ENCODE data around the gene KPNA4. TPM values are rescaled to one million over a fixed set of nuclear protein-coding genes. Genes with fewer than 3 reads are reported as not detected.

KPNA4 gene
- total RNA-seq, 6 donors from 2014 or later: 12.6 to 51.7 (median 33.0) TPM

DNA sequence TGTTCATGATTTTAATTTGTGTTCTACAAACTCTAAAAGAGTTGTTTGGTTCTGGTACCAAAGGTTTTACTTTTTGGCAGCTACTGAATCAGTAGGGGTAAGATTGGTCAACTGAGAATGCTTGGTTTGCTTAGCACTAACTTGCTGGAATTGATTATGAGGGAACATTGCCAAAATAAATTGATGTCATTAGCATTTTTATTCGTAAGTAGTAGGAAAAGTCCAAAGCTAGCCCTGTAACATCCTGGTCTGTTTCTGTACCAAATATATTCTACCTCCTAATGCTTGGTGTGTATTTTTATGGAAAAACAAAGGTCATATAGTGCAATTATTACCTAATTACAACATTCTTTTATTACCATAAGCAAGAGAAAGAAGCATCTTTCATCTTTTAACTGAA is 35.9 kb upstream of the KPNA4 start:
- no peak for ATAC-seq (ENCODE audit: low FRiP score in 2 of 2)
- H3K4me1 ChIP-seq: no peaks in the 10 kb centered on the region
- H3K27me3 ChIP-seq: no peaks in the 10 kb centered on the region
- no peak overlapping the region for H3K4me3 ChIP-seq
- no peaks in the 10 kb centered on the region for H3K36me3 ChIP-seq
- no peak overlapping the region for H3K27ac ChIP-seq
- peaks cover 0 to 4% (median 0%) of the 10 kb centered on the region in 4 donors for H3K9me3 ChIP-seq
- WGBS, 2 donors: 51 to 60% methylated on average over 1 of the region's 1 CpG
- DNase-seq: no peak
- TF ChIP-seq, protein P1, sequence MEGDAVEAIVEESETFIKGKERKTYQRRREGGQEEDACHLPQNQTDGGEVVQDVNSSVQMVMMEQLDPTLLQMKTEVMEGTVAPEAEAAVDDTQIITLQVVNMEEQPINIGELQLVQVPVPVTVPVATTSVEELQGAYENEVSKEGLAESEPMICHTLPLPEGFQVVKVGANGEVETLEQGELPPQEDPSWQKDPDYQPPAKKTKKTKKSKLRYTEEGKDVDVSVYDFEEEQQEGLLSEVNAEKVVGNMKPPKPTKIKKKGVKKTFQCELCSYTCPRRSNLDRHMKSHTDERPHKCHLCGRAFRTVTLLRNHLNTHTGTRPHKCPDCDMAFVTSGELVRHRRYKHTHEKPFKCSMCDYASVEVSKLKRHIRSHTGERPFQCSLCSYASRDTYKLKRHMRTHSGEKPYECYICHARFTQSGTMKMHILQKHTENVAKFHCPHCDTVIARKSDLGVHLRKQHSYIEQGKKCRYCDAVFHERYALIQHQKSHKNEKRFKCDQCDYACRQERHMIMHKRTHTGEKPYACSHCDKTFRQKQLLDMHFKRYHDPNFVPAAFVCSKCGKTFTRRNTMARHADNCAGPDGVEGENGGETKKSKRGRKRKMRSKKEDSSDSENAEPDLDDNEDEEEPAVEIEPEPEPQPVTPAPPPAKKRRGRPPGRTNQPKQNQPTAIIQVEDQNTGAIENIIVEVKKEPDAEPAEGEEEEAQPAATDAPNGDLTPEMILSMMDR (IDR thresholded peaks at IDR 0.05): no peak
- no peak for TF ChIP-seq EP300 (IDR thresholded peaks at IDR 0.05)
- no peak for TF ChIP-seq POLR2A (IDR thresholded peaks at IDR 0.05)
- TF ChIP-seq POLR2AphosphoS5 (IDR thresholded peaks at IDR 0.05): no peak

- Histone ChIP-seq H3K4me1 (no peaks in the 10 kb centered on the region), H3K4me3 (no peak overlapping the region), H3K9me3 (peaks cover 0 to 1% (median 0%) of the 10 kb centered on the region in 4 donors), H3K27ac (no peak overlapping the region), H3K27me3 (no peaks in the 10 kb centered on the region), H3K36me3 (no peaks in the 10 kb centered on the region)
- no peak for ATAC-seq (ENCODE audit: low FRiP score in 2 of 2)
- TF ChIP-seq POLR2A (IDR thresholded peaks at IDR 0.05) (no peak), POLR2AphosphoS5 (IDR thresholded peaks at IDR 0.05) (no peak), EP300 (IDR thresholded peaks at IDR 0.05) (no peak)
- TF ChIP-seq, protein P1 (IDR thresholded peaks at IDR 0.05): no peak
- 83 to 88% methylated on average over 2 of the region's 2 CpGs for WGBS, 2 donors
- DNase-seq: no peak
These were observed 33.5 kb upstream of the KPNA4 start for GRCh38 chr3:160598865-160599264.

DNA sequence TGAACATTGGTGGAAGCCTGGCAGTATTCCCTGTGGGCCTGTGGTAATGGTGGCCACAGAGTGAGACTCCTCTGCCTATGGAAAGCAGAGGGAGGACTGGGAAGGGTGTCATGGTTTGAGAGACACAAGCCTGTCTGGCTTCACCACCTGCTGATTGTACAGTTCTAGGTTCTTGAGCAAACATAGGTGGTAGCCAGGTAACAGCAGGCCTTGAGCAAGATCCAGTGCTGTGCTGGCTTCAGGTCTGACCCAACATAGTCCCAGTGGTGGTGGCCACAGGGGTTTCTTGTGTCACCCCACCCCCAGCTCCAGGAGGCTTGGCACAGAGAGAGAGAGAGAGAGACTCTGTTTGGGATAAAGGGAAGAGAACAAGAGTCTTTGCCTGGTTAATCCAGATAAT is 22.7 kb upstream of the KPNA4 start:
- H3K9me3 ChIP-seq: peaks cover 0 to 9% (median 0%) of the 10 kb centered on the region in 4 donors
- no peaks in the 10 kb centered on the region for H3K4me1 ChIP-seq
- DNase-seq: no peak
- no peaks in the 10 kb centered on the region for H3K36me3 ChIP-seq
- no peak overlapping the region for H3K27ac ChIP-seq
- H3K27me3 ChIP-seq: no peaks in the 10 kb centered on the region
- TF ChIP-seq POLR2AphosphoS5 (IDR thresholded peaks at IDR 0.05) (no peak), EP300 (IDR thresholded peaks at IDR 0.05) (no peak), POLR2A (IDR thresholded peaks at IDR 0.05) (no peak)
- TF ChIP-seq, protein P1 (IDR thresholded peaks at IDR 0.05): no peak
- ATAC-seq (ENCODE audit: low FRiP score in 2 of 2): no peak
- H3K4me3 ChIP-seq: no peak overlapping the region

- Histone ChIP-seq H3K36me3 (no peaks in the 10 kb centered on the region), H3K4me3 (no peak overlapping the region), H3K27ac (no peak overlapping the region), H3K9me3 (peaks cover 0 to 9% (median 0%) of the 10 kb centered on the region in 4 donors), H3K27me3 (no peaks in the 10 kb centered on the region), H3K4me1 (no peaks in the 10 kb centered on the region)
- DNase-seq (no peak), ATAC-seq (ENCODE audit: low FRiP score in 2 of 2) (no peak)
- 94 to 100% methylated on average over 1 of the region's 1 CpG for WGBS, 2 donors
- no peak for TF ChIP-seq POLR2AphosphoS5 (IDR thresholded peaks at IDR 0.05)
- TF ChIP-seq EP300 (IDR thresholded peaks at IDR 0.05): no peak
- TF ChIP-seq, protein P1 (IDR thresholded peaks at IDR 0.05): no peak
- no peak for TF ChIP-seq POLR2A (IDR thresholded peaks at IDR 0.05)
These were observed 21.7 kb upstream of the KPNA4 start for GRCh38 chr3:160587105-160587504.

GRCh38 chr3:160586679-160587078 is 21.3 kb upstream of the KPNA4 start:
- H3K27ac ChIP-seq: no peak overlapping the region

More at GRCh38 chr3:160586679-160587078, 21.3 kb upstream of the KPNA4 start:
- Histone ChIP-seq H3K4me3 (no peak overlapping the region), H3K27me3 (no peaks in the 10 kb centered on the region), H3K36me3 (no peaks in the 10 kb centered on the region), H3K9me3 (peaks cover 0 to 9% (median 0%) of the 10 kb centered on the region in 4 donors), H3K4me1 (no peaks in the 10 kb centered on the region)
- WGBS, 2 donors: 67 to 96% methylated on average over 3 of the region's 3 CpGs
- ATAC-seq (ENCODE audit: low FRiP score in 2 of 2) (no peak), DNase-seq (no peak)
- TF ChIP-seq POLR2AphosphoS5 (IDR thresholded peaks at IDR 0.05) (no peak), EP300 (IDR thresholded peaks at IDR 0.05) (no peak), POLR2A (IDR thresholded peaks at IDR 0.05) (no peak)
- TF ChIP-seq, protein P1 (IDR thresholded peaks at IDR 0.05): no peak
